Spinal cord (tissue), 10 donors: ENCODE data around the gene ALDH1A1. TPM values are rescaled to one million over a fixed set of nuclear protein-coding genes. Genes with fewer than 3 reads are reported as not detected.

ENCODE experiments used
- DNase-seq, 6 donors: peaks; one replicate each; pipeline versions ENCODE4 v3.0.0 to v3.0.0-alpha.2; 2013 to 2015; ENCODE audit warnings: low spot score in 6 of 6, low read depth in 4 of 6
- H3K27ac ChIP-seq: one replicate; pipeline ENCODE4 v1.5.1; 2013; ENCODE audit warnings: low read depth, low read length, control low read depth
- H3K27me3 ChIP-seq: one replicate; pipeline ENCODE4 v1.6.1; 2013; ENCODE audit warnings: low read length; ENCODE audit not compliant: control insufficient read depth, insufficient read depth
- H3K36me3 ChIP-seq: one replicate; pipeline ENCODE4 v1.6.1; 2013; ENCODE audit warnings: low read length; ENCODE audit not compliant: control insufficient read depth, insufficient read depth
- H3K4me1 ChIP-seq: one replicate; pipeline ENCODE4 v1.6.1; 2013; ENCODE audit warnings: low read length; ENCODE audit not compliant: control insufficient read depth, insufficient read depth
- H3K4me3 ChIP-seq: one replicate; pipeline ENCODE4 v1.5.1; 2013; ENCODE audit warnings: low read depth, low read length, control low read depth
- H3K9me3 ChIP-seq: one replicate; pipeline ENCODE4 v1.6.1; 2013; ENCODE audit warnings: low read length; ENCODE audit not compliant: control insufficient read depth, insufficient read depth
- WGBS: methylation state at CpG from one replicate; pipeline ENCODE4 v1.1.5; 2013; ENCODE audit warnings: missing lambda C conversion rate; ENCODE audit not compliant: insufficient coverage; 5-methylcytosine and 5-hydroxymethylcytosine counted together
- long read RNA-seq, 4 donors: transcript quantifications; one replicate each; lab custom pipeline, GENCODE V29; 2026
- polyA plus RNA-seq, 2 donors: library from polyadenylated mRNA; unstranded; fragments of 120-200 nt; gene quantifications; one replicate each; pipeline ENCODE4 v1.2.1, GENCODE V29; 2013; ENCODE audit not compliant: insufficient read length in 2 of 2
- total RNA-seq, 2 donors: library from RNA; depleted of rRNA in 1 of 2; stranded (reverse); fragments of 120-200 nt in 1 of 2; fragments of >200 nt in 1 of 2; gene quantifications; one replicate each; pipeline versions ENCODE4 v1.2.3 to v1.2.4, GENCODE V29; 2013 to 2014
- donor health status: healthy.

The ALDH1A1 gene
- total RNA-seq (10 to 100 TPM; 26.4 to 74.5 TPM), polyA plus RNA-seq (10 to 100 TPM in 1 of 2 donors, 1 to 10 TPM in 1; 7.2 to 10.6 TPM)
- long read RNA-seq, donor 1, partial matches to known transcripts: 0 of 4 reads
- long read RNA-seq, donor 1, other reads (novel, unspliced or antisense): 0 of 4 reads
- long read RNA-seq, donor 2, partial matches to known transcripts: 0 of 1 reads
- long read RNA-seq, donor 2, other reads (novel, unspliced or antisense): 0 of 1 reads
- long read RNA-seq, donor 3, partial matches to known transcripts: 0 of 2 reads
- long read RNA-seq, donor 3, other reads (novel, unspliced or antisense): 0 of 2 reads
- long read RNA-seq, donor 4, transcript ALDH1A1-201 (13 exons, 2,107 nt): major isoform, 13 of 13 reads
- long read RNA-seq, donor 4, partial matches to known transcripts: 0 of 13 reads
- long read RNA-seq, donor 4, other reads (novel, unspliced or antisense): 0 of 13 reads

GRCh38 chr9:72952914-72953313 lies at the start of gene ALDH1A1:
TSS of gene ALDH1A1 (minus strand) at chr9:72953053. CDS start at chr9:72953000, 53 bp downstream.
- no peaks in the 10 kb centered on the region for H3K9me3 ChIP-seq
- H3K27ac ChIP-seq: peak within 1 kb of the TSS; percentile 29
- no peaks in the 10 kb centered on the region for H3K4me1 ChIP-seq
- H3K36me3 ChIP-seq: no peaks in the 10 kb centered on the region
- 56% methylated on average over 8 of the region's 9 CpGs for WGBS
- no peaks in the 10 kb centered on the region for H3K27me3 ChIP-seq
- H3K4me3 ChIP-seq: peak within 1 kb of the TSS; percentile 28
- no peak for DNase-seq

GRCh38 chr9:73001860-73002259 lies 49.0 kb upstream of the ALDH1A1 start:
- DNase-seq: no peak
- Histone ChIP-seq H3K27me3 (no peaks in the 10 kb centered on the region), H3K36me3 (no peaks in the 10 kb centered on the region), H3K4me1 (no peaks in the 10 kb centered on the region), H3K4me3 (no peak overlapping the region), H3K27ac (no peak overlapping the region), H3K9me3 (no peaks in the 10 kb centered on the region)
- WGBS: no CpG with 5 or more reads among the region's 3 CpGs

- Histone ChIP-seq H3K4me3 (no peak overlapping the region), H3K9me3 (no peaks in the 10 kb centered on the region), H3K27me3 (no peaks in the 10 kb centered on the region), H3K27ac (no peak overlapping the region), H3K36me3 (no peaks in the 10 kb centered on the region), H3K4me1 (no peaks in the 10 kb centered on the region)
- WGBS: no CpG with 5 or more reads among the region's 4 CpGs
- no peak for DNase-seq
Measured at GRCh38 chr9:72998363-72998762, 45.5 kb upstream of the ALDH1A1 start.

- WGBS: 80% methylated on average over 5 of the region's 9 CpGs
- Histone ChIP-seq H3K4me1 (no peaks in the 10 kb centered on the region), H3K9me3 (no peaks in the 10 kb centered on the region), H3K27me3 (no peaks in the 10 kb centered on the region), H3K4me3 (no peak overlapping the region), H3K27ac (no peak overlapping the region), H3K36me3 (no peaks in the 10 kb centered on the region)
- no peak for DNase-seq
Measured at GRCh38 chr9:72997387-72997995, 44.6 kb upstream of the ALDH1A1 start.

DNA sequence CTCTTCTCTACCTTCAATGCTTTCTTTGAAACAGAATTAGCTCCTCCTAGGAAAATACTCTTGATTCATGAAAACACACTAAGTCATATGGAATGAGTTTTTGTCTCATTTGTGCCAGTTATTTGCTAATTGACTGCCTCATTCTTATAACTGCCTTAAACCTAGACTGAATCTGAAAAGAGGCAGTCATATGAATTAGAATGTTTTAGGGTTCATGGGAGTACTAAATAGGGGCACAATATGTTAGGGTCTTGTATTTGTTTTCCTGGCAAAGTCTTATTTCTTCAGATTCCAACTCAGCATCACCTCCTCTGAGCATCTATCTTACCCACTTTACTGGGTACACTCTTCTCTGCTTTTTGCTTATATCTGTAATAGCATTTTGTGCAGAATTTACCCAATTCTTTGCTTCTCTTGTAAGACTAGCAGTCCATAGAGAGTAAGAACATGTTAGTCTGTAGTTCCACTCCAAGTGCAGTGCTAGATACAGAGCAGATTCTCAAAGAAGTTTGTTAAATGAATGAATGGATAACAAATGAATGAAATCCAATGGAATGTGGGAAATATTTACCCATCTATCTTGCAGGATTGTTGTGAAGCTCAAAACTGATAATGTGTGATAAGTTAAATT lies 43.9 kb upstream of the ALDH1A1 start:
- Histone ChIP-seq H3K4me1 (no peaks in the 10 kb centered on the region), H3K27me3 (no peaks in the 10 kb centered on the region), H3K4me3 (no peak overlapping the region), H3K36me3 (no peaks in the 10 kb centered on the region), H3K9me3 (no peaks in the 10 kb centered on the region), H3K27ac (no peak overlapping the region)
- no peak for DNase-seq

DNA sequence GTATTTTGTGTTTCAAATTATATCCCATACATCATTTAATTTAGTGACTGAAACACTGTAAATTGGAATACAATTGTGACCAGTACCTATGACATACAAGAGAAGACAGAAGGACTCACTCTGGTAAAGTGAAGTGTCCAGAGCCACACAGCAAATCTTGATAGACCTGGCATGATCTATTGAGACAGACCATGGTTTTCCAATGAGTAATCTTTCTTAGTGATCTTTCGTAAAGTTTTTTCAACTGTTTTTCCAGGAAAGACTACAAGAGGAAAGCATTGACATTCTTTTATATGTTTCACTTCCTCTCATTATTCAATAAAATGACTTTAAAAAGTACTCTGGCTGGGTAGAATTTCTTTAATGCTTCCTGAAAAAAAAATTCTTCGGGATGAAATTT lies 43.3 kb upstream of the ALDH1A1 start:
- Histone ChIP-seq H3K9me3 (no peaks in the 10 kb centered on the region), H3K4me1 (no peaks in the 10 kb centered on the region), H3K4me3 (no peak overlapping the region), H3K27ac (no peak overlapping the region), H3K36me3 (no peaks in the 10 kb centered on the region), H3K27me3 (no peaks in the 10 kb centered on the region)
- no CpG with 5 or more reads among the region's 2 CpGs for WGBS
- no peak for DNase-seq

DNA sequence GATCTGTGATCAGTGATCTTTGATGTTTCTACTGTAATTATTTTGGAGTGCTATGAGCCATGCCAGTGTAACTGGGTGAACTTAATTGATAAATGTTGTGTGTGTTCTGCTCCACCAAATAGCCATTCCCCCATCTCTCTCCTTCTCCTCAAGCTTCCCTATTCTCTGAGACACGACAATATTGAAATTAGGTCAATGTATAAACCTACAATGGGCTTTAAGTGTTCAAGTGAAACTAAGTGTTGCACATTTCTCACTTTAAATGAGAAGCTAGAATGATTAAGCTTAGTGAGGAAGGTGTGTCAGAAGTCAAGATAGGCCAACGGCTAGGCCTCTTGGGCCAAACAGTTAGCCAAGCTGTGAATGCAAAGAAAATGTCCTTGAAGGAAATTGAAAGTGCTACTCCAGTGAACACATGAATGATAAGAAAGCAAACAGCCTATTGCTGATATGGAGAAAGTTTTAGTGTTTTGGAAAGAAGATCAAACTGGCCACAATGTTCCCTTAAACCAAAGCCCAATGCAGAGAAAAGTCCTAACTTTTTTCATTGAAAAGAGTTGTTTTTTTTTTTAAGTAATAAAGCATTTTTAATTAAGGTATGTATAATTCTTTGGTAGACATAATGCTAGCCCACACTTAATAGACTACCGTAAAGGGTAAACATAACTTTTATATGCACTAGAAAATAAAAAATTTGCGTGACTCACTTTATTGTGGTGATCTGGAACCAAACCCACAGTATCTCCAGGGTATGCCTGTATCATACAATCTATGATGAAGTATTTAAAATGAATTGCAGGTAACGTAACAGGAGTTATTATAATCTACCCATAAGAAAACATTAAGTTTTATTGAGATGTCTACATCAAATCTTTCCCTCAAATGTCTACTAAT lies 42.5 kb upstream of the ALDH1A1 start:
- no peaks in the 10 kb centered on the region for H3K9me3 ChIP-seq
- H3K4me3 ChIP-seq: no peak overlapping the region
- WGBS: 82% methylated on average over 1 of the region's 5 CpGs
- no peaks in the 10 kb centered on the region for H3K36me3 ChIP-seq
- no peaks in the 10 kb centered on the region for H3K27me3 ChIP-seq
- H3K27ac ChIP-seq: no peak overlapping the region
- H3K4me1 ChIP-seq: no peaks in the 10 kb centered on the region
- DNase-seq: no peak

- Histone ChIP-seq H3K4me3 (no peak overlapping the region), H3K4me1 (no peaks in the 10 kb centered on the region), H3K27me3 (no peaks in the 10 kb centered on the region), H3K9me3 (no peaks in the 10 kb centered on the region), H3K27ac (no peak overlapping the region), H3K36me3 (no peaks in the 10 kb centered on the region)
- no peak for DNase-seq
- no CpG with 5 or more reads among the region's 2 CpGs for WGBS
Measured at GRCh38 chr9:72991772-72992171, 38.9 kb upstream of the ALDH1A1 start.

DNA sequence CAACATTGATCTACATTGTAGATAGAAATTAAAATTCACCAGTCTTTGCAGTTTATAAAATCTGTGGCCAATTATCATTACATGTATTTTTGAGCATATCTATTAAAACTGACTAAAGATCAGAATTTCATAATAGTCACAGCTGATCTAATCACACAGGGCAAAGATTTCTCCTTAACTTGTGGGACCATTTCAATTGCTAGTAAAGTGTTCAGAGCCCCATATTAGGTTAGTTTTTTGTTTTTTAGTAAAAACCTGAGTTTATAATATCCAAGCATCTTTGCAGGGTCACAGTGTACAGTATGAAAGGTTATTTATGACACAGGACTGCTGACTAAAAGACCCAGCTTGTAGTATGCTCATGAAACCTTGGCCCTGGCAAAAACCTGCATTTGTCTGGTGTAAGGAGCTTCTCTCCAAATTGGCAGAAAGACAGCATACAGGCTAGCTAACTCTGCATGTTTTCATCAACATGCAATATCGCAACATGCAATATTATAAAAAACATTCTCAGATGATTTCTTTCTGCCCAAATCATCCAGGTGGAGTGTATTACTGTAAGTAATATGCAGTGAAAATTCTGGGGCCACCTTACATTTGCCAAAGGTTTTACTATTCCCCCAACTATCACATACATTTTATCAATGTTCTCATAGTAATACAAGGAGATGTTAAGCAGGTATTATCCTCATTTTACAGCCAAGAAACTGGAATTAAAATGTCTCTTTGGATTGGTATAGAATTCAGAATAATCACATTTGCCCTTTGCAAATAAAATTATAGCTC lies 37.7 kb upstream of the ALDH1A1 start:
- H3K27ac ChIP-seq: no peak overlapping the region
- H3K36me3 ChIP-seq: no peaks in the 10 kb centered on the region
- H3K9me3 ChIP-seq: no peaks in the 10 kb centered on the region
- DNase-seq: no peak
- H3K4me1 ChIP-seq: no peaks in the 10 kb centered on the region
- H3K27me3 ChIP-seq: no peaks in the 10 kb centered on the region
- no CpG with 5 or more reads among the region's 1 CpG for WGBS
- H3K4me3 ChIP-seq: no peak overlapping the region
